GM23338 (cell line): Measurements from ENCODE around the gene DCAF12. TPM values are rescaled to one million over a fixed set of nuclear protein-coding genes. Genes with fewer than 3 reads are reported as not detected.

Source experiments
- ATAC-seq: fragments of 200-7000 bp; cut with Tn5 transposase; 3 replicates; pipeline ENCODE4 v1.9.1; 2020
- DNase-seq: peaks from one replicate; pipeline ENCODE4 v3.0.0-alpha.2; 2015; ENCODE audit warnings: low spot score
- H2AFZ ChIP-seq: fragments of 200-600 bp; sonication (generic); 2 replicates; pipeline ENCODE4 v1.8.0; 2016; ENCODE audit warnings: antibody characterized with exemption, mild to moderate bottlenecking, moderate library complexity
- H3F3A ChIP-seq: fragments of 200-600 bp; sonication (generic); replicated peaks from 2 replicates; pipeline ENCODE4 v1.8.0; 2017; ENCODE audit warnings: antibody characterized with exemption, mixed run types, low read depth
- H3K27ac ChIP-seq: fragments of 200-600 bp; sonication (generic); 2 replicates; pipeline ENCODE4 v1.6.1; 2016; ENCODE audit warnings: low read depth
- H3K27me3 ChIP-seq: fragments of 200-600 bp; sonication (generic); 2 replicates; pipeline ENCODE4 v1.8.0; 2016; ENCODE audit warnings: mild to moderate bottlenecking, mixed run types, moderate library complexity; ENCODE audit not compliant: insufficient read depth
- H3K36me3 ChIP-seq: fragments of 200-600 bp; sonication (generic); 2 replicates; pipeline ENCODE4 v1.8.0; 2016; ENCODE audit warnings: mild to moderate bottlenecking; ENCODE audit not compliant: insufficient read depth
- H3K4me1 ChIP-seq: fragments of 200-600 bp; sonication (generic); 2 replicates; pipeline ENCODE4 v1.8.0; 2016; ENCODE audit warnings: mild to moderate bottlenecking, moderate library complexity; ENCODE audit not compliant: insufficient read depth
- H3K4me2 ChIP-seq: fragments of 200-600 bp; sonication (generic); 2 replicates; pipeline ENCODE4 v1.7.1; 2017; ENCODE audit warnings: mixed run types
- H3K4me3 ChIP-seq: fragments of 200-600 bp; sonication (generic); 2 replicates; pipeline ENCODE4 v1.6.1; 2016; ENCODE audit warnings: mixed run types
- H3K79me2 ChIP-seq: fragments of 200-600 bp; sonication (generic); replicated peaks from 2 replicates; pipeline ENCODE4 v1.8.0; 2017; ENCODE audit warnings: mild to moderate bottlenecking; ENCODE audit not compliant: insufficient read depth
- H3K9me2 ChIP-seq: fragments of 200-600 bp; sonication (generic); 2 replicates; pipeline ENCODE4 v1.8.0; 2017; ENCODE audit not compliant: insufficient read depth
- H4K20me1 ChIP-seq: fragments of 200-600 bp; sonication (generic); replicated peaks from 2 replicates; pipeline ENCODE4 v1.8.0; 2017; ENCODE audit warnings: mild to moderate bottlenecking; ENCODE audit not compliant: insufficient read depth
- H3K27ac Mint-ChIP-seq: 2 replicates; pipeline ENCODE4 v1.8.0; 2020; ENCODE audit warnings: inconsistent platforms, mild to moderate bottlenecking, moderate library complexity, mixed read lengths
- H3K27me3 Mint-ChIP-seq: 3 replicates; pipeline ENCODE4 v1.8.0; 2022; ENCODE audit warnings: low read depth, mild to moderate bottlenecking, moderate library complexity, mixed read lengths, inconsistent platforms; ENCODE audit not compliant: insufficient read depth, poor library complexity
- H3K36me3 Mint-ChIP-seq: 3 replicates; pipeline ENCODE4 v1.8.0; 2021; ENCODE audit warnings: low read depth, mild to moderate bottlenecking, inconsistent platforms, moderate library complexity, mixed read lengths
- H3K4me1 Mint-ChIP-seq: 3 replicates; pipeline ENCODE4 v1.8.0; 2020; ENCODE audit warnings: mild to moderate bottlenecking, inconsistent platforms, mixed read lengths
- H3K4me3 Mint-ChIP-seq: 3 replicates; pipeline ENCODE4 v1.8.0; 2021; ENCODE audit warnings: moderate library complexity, mild to moderate bottlenecking, inconsistent platforms, mixed read lengths
- H3K9me3 Mint-ChIP-seq: 3 replicates; pipeline ENCODE4 v1.8.0; 2020; ENCODE audit warnings: moderate library complexity, mild to moderate bottlenecking, inconsistent platforms, mixed read lengths
- JUNB ChIP-seq: IDR thresholded peaks from one replicate; pipeline ENCODE4 v1.6.1; 2016; ENCODE audit warnings: antibody characterized with exemption; ENCODE audit not compliant: unreplicated experiment
- POLR2AphosphoS5 ChIP-seq: IDR thresholded peaks from 2 replicates; pipeline ENCODE4 v1.6.1; 2016; ENCODE audit warnings: antibody characterized with exemption, low read depth
- REST ChIP-seq: IDR thresholded peaks from one replicate; pipeline ENCODE4 v1.6.1; 2018; ENCODE audit warnings: antibody characterized with exemption; ENCODE audit not compliant: unreplicated experiment
- STAT1 ChIP-seq: IDR thresholded peaks from one replicate; pipeline ENCODE4 v1.6.1; 2016; ENCODE audit warnings: antibody characterized with exemption; ENCODE audit not compliant: unreplicated experiment
- ZNF114 ChIP-seq: fragments of 250-450 bp; sonication (Bioruptor Pico); IDR thresholded peaks from 2 replicates; pipeline ENCODE4 v1.5.0; 2020; ENCODE audit warnings: mild to moderate bottlenecking, moderate library complexity
- ZNF331 ChIP-seq: fragments of 250-450 bp; sonication (Bioruptor Pico); IDR thresholded peaks from 2 replicates; pipeline ENCODE4 v1.5.0; 2020; ENCODE audit warnings: low read depth, mild to moderate bottlenecking, moderate library complexity
- ZNF462 ChIP-seq: fragments of 250-450 bp; sonication (Bioruptor Pico); IDR thresholded peaks from 2 replicates; pipeline ENCODE4 v1.5.0; 2020; ENCODE audit warnings: mild to moderate bottlenecking, moderate library complexity
- polyA plus RNA-seq: library from polyadenylated mRNA; unstranded; fragments of >200 nt; fragmentation: Nextera tagmentation; extraction: Ambion mirVana; gene quantifications from 2 replicates; pipeline ENCODE4 v1.2.1, GENCODE V29; 2016
- total RNA-seq: library from RNA; depleted of rRNA; stranded (reverse); fragments of >200 nt; shearing (Covaris generic); gene quantifications from 2 replicates; pipeline ENCODE4 v1.2.3, GENCODE V29; 2014

DCAF12 gene
- total and polyA plus RNA-seq, 2 experiments from 2014 or later: 9.5 to 20.7 TPM

- no peaks in the 10 kb centered on the region for H3K9me2 ChIP-seq
- DNase-seq (no peak), ATAC-seq (no peak)
- no peak overlapping the region for H3K4me3 ChIP-seq
- peaks cover 9% of the 10 kb centered on the region; the same call in 1 of the 2 replicates for H3K4me1 ChIP-seq
- Mint-ChIP-seq H3K9me3 (no peaks in the 10 kb centered on the region), H3K27ac (no peak overlapping the region), H3K4me3 (no peak overlapping the region), H3K4me1 (peaks cover 15% of the 10 kb centered on the region), H3K36me3 (no peaks in the 10 kb centered on the region), H3K27me3 (peaks cover 14% of the 10 kb centered on the region)
- TF ChIP-seq ZNF462 (CRISPR knock-in tag) (no peak), REST (no peak), ZNF331 (CRISPR knock-in tag) (no peak), POLR2AphosphoS5 (no peak), STAT1 (no peak), JUNB (no peak), ZNF114 (CRISPR knock-in tag) (no peak)
- no peak overlapping the region for H3K27ac ChIP-seq
- H3F3A ChIP-seq: 0 out of 2 replicates have a peak, but pooled peaks cover 4% of the 10 kb centered on the region
- no peak overlapping the region for H3K4me2 ChIP-seq
- H2AFZ ChIP-seq: peak overlapping the region; percentile 80; the same call in 1 of the 2 replicates
- no peaks in the 10 kb centered on the region for H4K20me1 ChIP-seq
- no peaks in the 10 kb centered on the region for H3K27me3 ChIP-seq
- no peaks in the 10 kb centered on the region for H3K79me2 ChIP-seq
- H3K36me3 ChIP-seq: no peaks in the 10 kb centered on the region
These were observed 55.7 kb downstream of the DCAF12 start for GRCh38 chr9:34070606-34071324.
